HepG2 (cell line): ENCODE measurements around the gene ATE1. TPM values are rescaled to one million over a fixed set of nuclear protein-coding genes. Genes with fewer than 3 reads are reported as not detected.

Experiments
- ERF ChIP-seq: IDR thresholded peaks from 2 replicates; pipeline ENCODE4 v1.6.1; 2018; ENCODE audit warnings: missing biosample characterization, missing genetic modification reagents
- FOXA1 ChIP-seq, 2 experiments: fragments of 450-650 bp in 1 of 2; sonication (generic) in 1 of 2; formaldehyde crosslinking in 1 of 2; IDR thresholded peaks; 2 replicates each; pipeline versions ENCODE4 v1.4.0 to v1.6.1; 2016 to 2020; ENCODE audit warnings: missing genetic modification reagents in 1 of 2
- HMG20B ChIP-seq: conservative IDR thresholded peaks from 2 replicates; pipeline ENCODE4 v1.6.1; 2016; ENCODE audit warnings: missing genetic modification reagents, missing compliant biosample characterization
- KLF11 ChIP-seq: IDR thresholded peaks from 2 replicates; pipeline ENCODE4 v1.6.1; 2016; ENCODE audit warnings: missing compliant biosample characterization
- KLF16 ChIP-seq, 2 experiments: sonication (generic) in 1 of 2; formaldehyde crosslinking in 1 of 2; IDR thresholded peaks; 2 replicates each; pipeline versions ENCODE4 v1.6.1 to v1.8.0; 2016 to 2023; ENCODE audit warnings: missing genetic modification reagents in 2 of 2, missing compliant biosample characterization in 1 of 2
- MIXL1 ChIP-seq: IDR thresholded peaks from 2 replicates; pipeline ENCODE4 v1.6.1; 2016
- MTA1 ChIP-seq: sonication (generic); formaldehyde crosslinking; IDR thresholded peaks from 2 replicates; pipeline ENCODE4 v1.4.0; 2020; ENCODE audit warnings: missing genetic modification reagents, mild to moderate bottlenecking, borderline replicate concordance
- NPAS2 ChIP-seq: sonication (generic); formaldehyde crosslinking; IDR thresholded peaks from 2 replicates; pipeline ENCODE4 v1.8.0; 2022; ENCODE audit warnings: mild to moderate bottlenecking, missing genetic modification reagents, borderline replicate concordance
- RARA ChIP-seq: IDR thresholded peaks from 2 replicates; pipeline ENCODE4 v1.6.1; 2016; ENCODE audit warnings: missing genetic modification reagents, missing compliant biosample characterization
- SNRNP70 ChIP-seq: fragments of 200-400 bp; formaldehyde crosslinking; IDR thresholded peaks from 2 replicates; pipeline ENCODE4 v1.6.1; 2017; ENCODE audit warnings: mild to moderate bottlenecking, low read depth, low read length, moderate library complexity
- TCF7L2 ChIP-seq: IDR thresholded peaks from 2 replicates; pipeline ENCODE4 v1.6.1; 2011; ENCODE audit warnings: mild to moderate bottlenecking, low read depth, low read length, moderate library complexity
- ZNF136 ChIP-seq: sonication (generic); formaldehyde crosslinking; IDR thresholded peaks from 2 replicates; pipeline ENCODE4 v1.8.1; 2022; ENCODE audit warnings: low read depth, mild to moderate bottlenecking, moderate library complexity, missing genetic modification reagents
- ZNF432 ChIP-seq: sonication (generic); formaldehyde crosslinking; IDR thresholded peaks from 2 replicates; pipeline ENCODE4 v1.5.0; 2020; ENCODE audit warnings: missing genetic modification reagents, mild to moderate bottlenecking, borderline replicate concordance
- ZNF703 ChIP-seq: sonication (generic); formaldehyde crosslinking; IDR thresholded peaks from 2 replicates; pipeline ENCODE4 v1.5.1; 2020; ENCODE audit warnings: missing genetic modification reagents, mild to moderate bottlenecking, moderate library complexity, borderline replicate concordance
- ZNF747 ChIP-seq: sonication (generic); formaldehyde crosslinking; IDR thresholded peaks from 2 replicates; pipeline ENCODE4 v1.8.1; 2023; ENCODE audit warnings: missing genetic modification reagents, mild to moderate bottlenecking, borderline replicate concordance
- polyA plus RNA-seq, 8 experiments: library from polyadenylated mRNA; depleted of rRNA in 3 of 8; stranded (reverse) in 7 of 8; unstranded in 1 of 8; fragments of >200 nt; fragmentation: Illumina TruSeq in 4 of 8; extraction: Trizol in 4 of 8; gene quantifications; 2 replicates each; pipeline versions ENCODE4 v1.2.1 to v1.2.3, GENCODE V29; 2011 to 2016; ENCODE audit warnings: low read depth in 4 of 8, missing spikeins in 1 of 8, mixed read lengths in 1 of 8; ENCODE audit not compliant: insufficient read depth in 1 of 8
- total RNA-seq, 5 experiments: library from RNA; depleted of rRNA; stranded (reverse); fragments of >200 nt; fragmentation: Illumina TruSeq; extraction: Trizol; gene quantifications; 2 replicates each; pipeline ENCODE4 v1.2.3, GENCODE V29; 2016; ENCODE audit warnings: low read depth in 1 of 5
- TF ChIP-seq, protein P1 (sequence below): IDR thresholded peaks from 2 replicates; pipeline ENCODE4 v1.6.1; 2016; ENCODE audit warnings: low read depth
- TF ChIP-seq, protein P2 (sequence below): sonication (generic); formaldehyde crosslinking; IDR thresholded peaks from 2 replicates; pipeline ENCODE4 v1.5.1; 2020; ENCODE audit warnings: mild to moderate bottlenecking, missing genetic modification reagents
- TF ChIP-seq, protein P3 (sequence below): sonication (generic); formaldehyde crosslinking; IDR thresholded peaks from 2 replicates; pipeline ENCODE4 v1.4.0; 2020; ENCODE audit warnings: missing genetic modification reagents, borderline replicate concordance
- TF ChIP-seq, protein P4 (sequence below): sonication (generic); formaldehyde crosslinking; IDR thresholded peaks from 2 replicates; pipeline ENCODE4 v1.4.0; 2020; ENCODE audit warnings: missing genetic modification reagents
- TF ChIP-seq, protein P5 (sequence below): conservative IDR thresholded peaks from 2 replicates; pipeline ENCODE4 v1.6.1; 2018; ENCODE audit warnings: missing genetic modification reagents

ATE1 gene
- total and polyA plus RNA-seq, 2 of the 13 experiments (the other 11 are each of a cell fraction or from before 2014, with no cell fraction given): 17.5 to 42.2 TPM

DNA sequence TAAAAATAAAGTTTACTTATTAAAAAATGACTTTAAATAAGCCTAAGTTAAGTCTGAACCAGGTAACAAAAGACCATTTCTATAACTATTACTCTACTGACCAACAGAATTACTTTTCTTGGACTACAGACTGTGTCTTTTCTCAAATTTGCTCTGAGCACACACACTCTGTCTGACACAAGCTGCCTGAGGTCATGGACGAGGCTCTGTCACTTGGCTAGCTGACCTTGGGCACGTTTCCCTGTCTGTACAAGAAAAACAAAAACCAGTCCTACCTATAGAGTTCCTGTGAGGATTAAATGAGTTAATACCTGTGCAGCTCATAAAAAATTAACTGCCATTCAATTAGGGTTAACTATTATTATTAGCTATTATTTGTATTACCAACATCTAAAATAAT, 22.9 kb downstream of the ATE1 start (continued):
- TF ChIP-seq, protein P1, sequence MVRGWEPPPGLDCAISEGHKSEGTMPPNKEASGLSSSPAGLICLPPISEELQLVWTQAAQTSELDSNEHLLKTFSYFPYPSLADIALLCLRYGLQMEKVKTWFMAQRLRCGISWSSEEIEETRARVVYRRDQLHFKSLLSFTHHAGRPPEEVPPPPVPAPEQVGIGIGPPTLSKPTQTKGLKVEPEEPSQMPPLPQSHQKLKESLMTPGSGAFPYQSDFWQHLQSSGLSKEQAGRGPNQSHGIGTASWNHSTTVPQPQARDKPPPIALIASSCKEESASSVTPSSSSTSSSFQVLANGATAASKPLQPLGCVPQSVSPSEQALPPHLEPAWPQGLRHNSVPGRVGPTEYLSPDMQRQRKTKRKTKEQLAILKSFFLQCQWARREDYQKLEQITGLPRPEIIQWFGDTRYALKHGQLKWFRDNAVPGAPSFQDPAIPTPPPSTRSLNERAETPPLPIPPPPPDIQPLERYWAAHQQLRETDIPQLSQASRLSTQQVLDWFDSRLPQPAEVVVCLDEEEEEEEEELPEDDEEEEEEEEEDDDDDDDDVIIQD (CRISPR knock-in tag): peak; percentile 69
- TF ChIP-seq ZNF432 (CRISPR knock-in tag) (no peak), MIXL1 (CRISPR knock-in tag) (0 out of 2 replicates have a peak, but pooled peaks have one; percentile 28), TCF7L2 (no peak), FOXA1 (IDR thresholded peaks at IDR 0.05) (no peak), FOXA1 (CRISPR knock-in tag; IDR thresholded peaks at IDR 0.05) (0 out of 2 replicates have a peak, but pooled peaks have one; percentile 17), HMG20B (CRISPR knock-in tag) (no peak), KLF11 (CRISPR knock-in tag) (no peak), MTA1 (CRISPR knock-in tag) (no peak), NPAS2 (CRISPR knock-in tag) (no peak), SNRNP70 (no peak), KLF16 (CRISPR knock-in tag; IDR thresholded peaks at IDR 0.05) (peak in 1 of 2 experiments; percentile 47; a peak in 2 of 4 replicates), ZNF703 (CRISPR knock-in tag) (no peak), ZNF747 (CRISPR knock-in tag) (no peak), RARA (peak; percentile 89), ZNF136 (no peak), ERF (CRISPR knock-in tag) (peak; percentile 36; the same call in 1 of the 2 replicates)
- TF ChIP-seq, protein P2, sequence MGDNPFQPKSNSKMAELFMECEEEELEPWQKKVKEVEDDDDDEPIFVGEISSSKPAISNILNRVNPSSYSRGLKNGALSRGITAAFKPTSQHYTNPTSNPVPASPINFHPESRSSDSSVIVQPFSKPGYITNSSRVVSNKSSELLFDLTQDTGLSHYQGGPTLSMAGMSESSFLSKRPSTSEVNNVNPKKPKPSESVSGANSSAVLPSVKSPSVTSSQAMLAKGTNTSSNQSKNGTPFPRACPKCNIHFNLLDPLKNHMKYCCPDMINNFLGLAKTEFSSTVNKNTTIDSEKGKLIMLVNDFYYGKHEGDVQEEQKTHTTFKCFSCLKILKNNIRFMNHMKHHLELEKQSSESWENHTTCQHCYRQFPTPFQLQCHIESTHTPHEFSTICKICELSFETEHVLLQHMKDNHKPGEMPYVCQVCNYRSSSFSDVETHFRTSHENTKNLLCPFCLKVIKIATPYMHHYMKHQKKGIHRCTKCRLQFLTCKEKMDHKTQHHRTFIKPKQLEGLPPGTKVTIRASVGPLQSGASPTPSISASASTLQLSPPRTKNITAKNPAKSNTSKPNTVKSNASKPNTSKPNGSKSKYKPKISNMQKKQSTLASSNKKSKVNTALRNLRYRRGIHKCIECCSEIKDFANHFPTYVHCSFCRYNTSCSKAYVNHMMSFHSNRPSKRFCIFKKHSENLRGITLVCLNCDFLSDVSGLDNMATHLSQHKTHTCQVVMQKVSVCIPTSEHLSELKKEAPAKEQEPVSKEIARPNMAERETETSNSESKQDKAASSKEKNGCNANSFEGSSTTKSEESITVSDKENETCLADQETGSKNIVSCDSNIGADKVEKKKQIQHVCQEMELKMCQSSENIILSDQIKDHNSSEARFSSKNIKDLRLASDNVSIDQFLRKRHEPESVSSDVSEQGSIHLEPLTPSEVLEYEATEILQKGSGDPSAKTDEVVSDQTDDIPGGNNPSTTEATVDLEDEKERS: no peak
- TF ChIP-seq, protein P3, sequence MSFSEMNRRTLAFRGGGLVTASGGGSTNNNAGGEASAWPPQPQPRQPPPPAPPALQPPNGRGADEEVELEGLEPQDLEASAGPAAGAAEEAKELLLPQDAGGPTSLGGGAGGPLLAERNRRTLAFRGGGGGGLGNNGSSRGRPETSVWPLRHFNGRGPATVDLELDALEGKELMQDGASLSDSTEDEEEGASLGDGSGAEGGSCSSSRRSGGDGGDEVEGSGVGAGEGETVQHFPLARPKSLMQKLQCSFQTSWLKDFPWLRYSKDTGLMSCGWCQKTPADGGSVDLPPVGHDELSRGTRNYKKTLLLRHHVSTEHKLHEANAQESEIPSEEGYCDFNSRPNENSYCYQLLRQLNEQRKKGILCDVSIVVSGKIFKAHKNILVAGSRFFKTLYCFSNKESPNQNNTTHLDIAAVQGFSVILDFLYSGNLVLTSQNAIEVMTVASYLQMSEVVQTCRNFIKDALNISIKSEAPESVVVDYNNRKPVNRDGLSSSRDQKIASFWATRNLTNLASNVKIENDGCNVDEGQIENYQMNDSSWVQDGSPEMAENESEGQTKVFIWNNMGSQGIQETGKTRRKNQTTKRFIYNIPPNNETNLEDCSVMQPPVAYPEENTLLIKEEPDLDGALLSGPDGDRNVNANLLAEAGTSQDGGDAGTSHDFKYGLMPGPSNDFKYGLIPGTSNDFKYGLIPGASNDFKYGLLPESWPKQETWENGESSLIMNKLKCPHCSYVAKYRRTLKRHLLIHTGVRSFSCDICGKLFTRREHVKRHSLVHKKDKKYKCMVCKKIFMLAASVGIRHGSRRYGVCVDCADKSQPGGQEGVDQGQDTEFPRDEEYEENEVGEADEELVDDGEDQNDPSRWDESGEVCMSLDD (CRISPR knock-in tag): no peak
- TF ChIP-seq, protein P4, sequence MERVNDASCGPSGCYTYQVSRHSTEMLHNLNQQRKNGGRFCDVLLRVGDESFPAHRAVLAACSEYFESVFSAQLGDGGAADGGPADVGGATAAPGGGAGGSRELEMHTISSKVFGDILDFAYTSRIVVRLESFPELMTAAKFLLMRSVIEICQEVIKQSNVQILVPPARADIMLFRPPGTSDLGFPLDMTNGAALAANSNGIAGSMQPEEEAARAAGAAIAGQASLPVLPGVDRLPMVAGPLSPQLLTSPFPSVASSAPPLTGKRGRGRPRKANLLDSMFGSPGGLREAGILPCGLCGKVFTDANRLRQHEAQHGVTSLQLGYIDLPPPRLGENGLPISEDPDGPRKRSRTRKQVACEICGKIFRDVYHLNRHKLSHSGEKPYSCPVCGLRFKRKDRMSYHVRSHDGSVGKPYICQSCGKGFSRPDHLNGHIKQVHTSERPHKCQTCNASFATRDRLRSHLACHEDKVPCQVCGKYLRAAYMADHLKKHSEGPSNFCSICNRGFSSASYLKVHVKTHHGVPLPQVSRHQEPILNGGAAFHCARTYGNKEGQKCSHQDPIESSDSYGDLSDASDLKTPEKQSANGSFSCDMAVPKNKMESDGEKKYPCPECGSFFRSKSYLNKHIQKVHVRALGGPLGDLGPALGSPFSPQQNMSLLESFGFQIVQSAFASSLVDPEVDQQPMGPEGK (CRISPR knock-in tag): no peak
- TF ChIP-seq, protein P5, sequence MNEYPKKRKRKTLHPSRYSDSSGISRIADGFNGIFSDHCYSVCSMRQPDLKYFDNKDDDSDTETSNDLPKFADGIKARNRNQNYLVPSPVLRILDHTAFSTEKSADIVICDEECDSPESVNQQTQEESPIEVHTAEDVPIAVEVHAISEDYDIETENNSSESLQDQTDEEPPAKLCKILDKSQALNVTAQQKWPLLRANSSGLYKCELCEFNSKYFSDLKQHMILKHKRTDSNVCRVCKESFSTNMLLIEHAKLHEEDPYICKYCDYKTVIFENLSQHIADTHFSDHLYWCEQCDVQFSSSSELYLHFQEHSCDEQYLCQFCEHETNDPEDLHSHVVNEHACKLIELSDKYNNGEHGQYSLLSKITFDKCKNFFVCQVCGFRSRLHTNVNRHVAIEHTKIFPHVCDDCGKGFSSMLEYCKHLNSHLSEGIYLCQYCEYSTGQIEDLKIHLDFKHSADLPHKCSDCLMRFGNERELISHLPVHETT (CRISPR knock-in tag): no peak
